Measurements from ENCODE around the gene IDUA.
"Not testable (repeated sequence)": the region's sequence is repeated elsewhere in the genome, so short reads cannot be mapped to it uniquely, and the experiment has no call there.

IDUA gene

GRCh38 chr4:986879-987623, at the start of gene IDUA:
Gene IDUA, plus strand, starts transcription at chr4:987044. Its CDS starts 41 bp downstream, at chr4:987085.
- DNase-seq, result peak; percentile 39 to 60

GRCh38 chr4:939508-939907, 47.3 kb upstream of the IDUA start:
- not testable (repeated sequence) for DNase-seq

- DNase-seq, result no peak
These were observed 41.4 kb upstream of the IDUA start for GRCh38 chr4:945274-946102.

DNA sequence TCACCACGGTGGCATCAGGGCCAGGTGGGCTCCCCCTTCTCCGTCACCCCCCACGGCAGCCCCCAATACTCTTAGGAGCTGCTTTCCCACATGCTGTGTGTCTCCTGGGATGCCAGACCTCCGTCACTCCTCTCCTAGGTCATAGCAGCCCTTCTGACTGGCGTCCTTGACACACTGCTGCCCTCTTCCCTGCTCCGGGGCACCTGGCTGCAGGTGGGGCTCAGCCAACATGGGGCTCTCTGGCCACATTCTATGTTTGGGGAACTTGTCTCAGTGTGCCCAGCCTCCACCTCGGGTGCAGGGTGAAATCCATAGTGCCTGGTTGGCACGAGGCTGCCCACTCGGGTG, 40.8 kb upstream of the IDUA start:
- no peak for DNase-seq

- no peak for DNase-seq
These were observed 40.0 kb upstream of the IDUA start for GRCh38 chr4:946517-947471.

- DNase-seq, result no peak
These were observed 39.3 kb upstream of the IDUA start for GRCh38 chr4:947491-947971.

- DNase-seq, result no peak
These were observed 38.5 kb upstream of the IDUA start for GRCh38 chr4:948101-948935.

- DNase-seq, result no peak
These were observed 37.9 kb upstream of the IDUA start for GRCh38 chr4:948936-949300.

GRCh38 chr4:949656-950055, 37.2 kb upstream of the IDUA start:
- DNase-seq, result no peak

DNA sequence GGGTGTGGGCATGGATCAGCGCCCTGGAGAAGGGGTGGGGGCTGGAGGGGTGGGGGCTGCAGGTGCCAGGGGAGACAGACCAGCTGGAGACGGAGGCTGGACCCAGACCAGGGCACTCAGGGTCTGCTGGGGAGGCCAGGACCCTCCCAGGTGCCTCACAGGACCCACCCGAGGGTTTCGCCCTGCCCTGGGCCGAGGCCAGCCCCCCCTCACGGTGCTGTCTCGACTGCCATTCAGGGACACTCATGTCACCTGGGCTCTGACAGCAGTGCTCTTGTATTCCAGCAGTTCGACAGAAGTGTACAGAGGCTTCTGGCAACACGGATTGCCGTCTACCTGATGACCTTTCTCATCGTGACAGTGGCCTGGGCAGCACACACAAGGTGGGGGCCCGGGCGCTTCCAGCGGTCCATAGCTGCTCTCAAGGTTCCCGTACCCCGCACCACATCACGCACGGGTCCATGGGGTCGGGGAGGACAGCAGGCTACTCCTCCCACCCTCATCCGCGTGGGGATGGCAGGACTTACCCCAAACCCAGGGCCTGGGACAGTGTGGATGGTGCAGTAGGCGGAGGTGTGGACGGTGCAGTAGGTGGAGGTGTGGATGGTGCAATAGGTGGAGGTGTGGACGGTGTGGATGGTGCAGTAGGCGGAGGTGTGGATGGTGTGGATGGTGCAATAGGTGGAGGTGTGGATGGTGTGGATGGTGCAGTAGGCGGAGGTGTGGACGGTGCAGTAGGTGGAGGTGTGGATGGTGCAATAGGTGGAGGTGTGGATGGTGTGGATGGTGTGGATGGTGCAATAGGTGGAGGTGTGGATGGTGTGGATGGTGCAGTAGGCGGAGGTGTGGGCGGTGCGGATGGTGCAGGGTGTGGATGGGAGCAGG, 36.5 kb upstream of the IDUA start:
- no peak for DNase-seq

GRCh38 chr4:951186-951585, 35.7 kb upstream of the IDUA start:
- DNase-seq, result no peak

DNA sequence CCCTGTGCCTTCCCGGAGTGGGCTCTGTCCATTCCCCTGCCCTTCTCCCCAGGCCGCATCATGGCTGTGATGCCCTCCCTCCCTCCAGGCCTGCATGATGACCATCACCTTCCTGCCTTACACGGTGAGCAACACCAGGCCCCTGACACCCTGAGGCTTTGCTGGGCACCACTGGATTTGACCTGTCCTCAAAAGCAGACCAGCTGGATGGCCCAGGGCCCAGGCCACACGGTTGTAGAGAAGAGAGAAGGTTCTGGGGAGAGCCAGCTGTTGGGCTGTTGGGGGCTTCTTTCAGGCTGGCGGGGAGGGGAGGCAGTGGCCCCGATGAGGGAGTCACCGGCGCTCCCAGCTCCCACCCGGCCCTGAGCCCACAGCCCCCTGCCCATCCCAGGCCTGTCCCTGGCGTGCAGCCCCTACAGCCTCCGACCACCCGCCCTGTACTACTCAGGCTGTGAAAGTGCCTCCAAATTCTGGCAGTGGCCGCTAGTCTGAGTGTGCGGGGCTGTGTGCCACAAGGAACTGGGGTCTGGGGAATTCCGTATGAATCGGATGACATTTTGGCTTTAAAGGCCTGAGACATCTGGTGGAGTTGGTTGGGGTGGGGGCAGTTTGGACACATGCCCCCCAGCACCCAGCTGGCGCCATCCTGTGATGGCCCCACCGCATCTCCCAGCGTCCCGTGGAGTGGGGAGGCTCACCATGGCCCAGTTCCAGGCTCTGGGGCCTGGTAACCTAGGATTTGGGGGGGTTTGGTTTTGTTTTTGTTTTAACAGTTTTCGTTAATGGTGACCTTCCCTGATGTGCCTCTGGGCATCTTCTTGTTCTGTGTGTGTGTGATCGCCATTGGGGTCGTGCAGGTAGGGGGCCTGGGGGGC, 35.0 kb upstream of the IDUA start:
- DNase-seq, result no peak

GRCh38 chr4:952881-953573, 33.8 kb upstream of the IDUA start:
- DNase-seq, result no peak

GRCh38 chr4:953574-953915, 33.3 kb upstream of the IDUA start:
- no peak for DNase-seq

- DNase-seq, result no peak
These were observed 32.4 kb upstream of the IDUA start for GRCh38 chr4:954211-955020.

GRCh38 chr4:955161-955921, 31.5 kb upstream of the IDUA start:
- DNase-seq, result no peak

DNA sequence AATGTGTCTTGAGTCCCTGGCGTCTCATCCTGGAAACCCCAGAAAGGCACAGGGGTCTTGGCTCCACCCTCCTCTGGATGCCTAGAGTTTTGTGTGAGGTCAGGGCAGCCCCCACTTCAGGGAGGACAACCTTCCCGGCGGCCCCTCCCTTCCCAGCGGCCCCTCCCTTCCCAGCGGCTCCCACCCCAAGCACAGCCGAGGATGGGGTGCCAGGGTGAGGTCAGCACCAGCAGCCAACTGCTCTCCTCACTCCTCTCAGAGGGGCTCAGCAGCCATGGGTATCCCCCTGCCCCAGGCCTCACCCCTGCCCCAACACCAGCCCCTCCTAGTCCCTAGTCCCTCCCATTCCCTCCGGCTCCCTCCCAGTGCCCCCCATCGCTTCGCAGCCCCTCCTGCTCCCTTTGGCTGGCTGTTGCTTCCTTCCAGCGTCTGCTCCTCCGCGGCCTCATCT, 30.9 kb upstream of the IDUA start:
- DNase-seq, result no peak

Measured in AML-193 (cell line).